ENCODE measurements around the gene WDR35. TPM values are rescaled to one million over a fixed set of nuclear protein-coding genes. Genes with fewer than 3 reads are reported as not detected.
A peak's percentile ranks its signal among the peaks of the same experiment; 100 is the strongest.

The WDR35 gene
- total and polyA plus RNA-seq, 2 donors from 2014 or later: 6.0 to 21.2 TPM

DNA sequence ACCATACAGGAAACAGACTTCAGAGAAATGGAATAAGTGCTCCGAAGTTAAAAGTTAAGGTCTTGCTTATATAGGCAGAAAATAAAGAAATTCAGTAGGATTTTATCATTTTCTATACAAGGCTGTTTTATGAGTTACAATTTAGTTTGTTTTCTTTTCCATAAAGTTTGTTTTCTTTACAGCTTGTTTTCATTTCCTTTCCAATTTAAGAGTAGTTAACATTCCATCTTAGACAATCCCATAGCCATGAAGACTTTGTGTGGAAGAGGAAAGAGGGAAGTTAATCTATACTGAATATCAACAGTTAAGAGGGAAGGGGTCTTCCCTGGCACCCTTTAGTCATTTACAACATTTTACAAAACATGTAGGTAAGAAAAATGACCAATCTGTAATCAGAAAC, 114.6 kb downstream of the WDR35 start:
- no peak overlapping the region for H3K27ac ChIP-seq (ENCODE audit: low read depth in 2 of 2, low read length in 2 of 2)
- H3K9me3 ChIP-seq (ENCODE audit: control insufficient read depth in 2 of 3, insufficient read depth in 1 of 3, low read length in 3 of 3): no peaks in the 10 kb centered on the region
- H3K36me3 ChIP-seq (ENCODE audit: control insufficient read depth in 2 of 3, insufficient read depth in 3 of 3, low read length in 3 of 3): no peaks in the 10 kb centered on the region
- H3K9ac ChIP-seq (ENCODE audit: low read length in 3 of 3): no peak overlapping the region
- H3K4me3 ChIP-seq (ENCODE audit: low read length in 3 of 3): no peak overlapping the region
- FAIRE-seq: no peak
- TF ChIP-seq, protein P1, sequence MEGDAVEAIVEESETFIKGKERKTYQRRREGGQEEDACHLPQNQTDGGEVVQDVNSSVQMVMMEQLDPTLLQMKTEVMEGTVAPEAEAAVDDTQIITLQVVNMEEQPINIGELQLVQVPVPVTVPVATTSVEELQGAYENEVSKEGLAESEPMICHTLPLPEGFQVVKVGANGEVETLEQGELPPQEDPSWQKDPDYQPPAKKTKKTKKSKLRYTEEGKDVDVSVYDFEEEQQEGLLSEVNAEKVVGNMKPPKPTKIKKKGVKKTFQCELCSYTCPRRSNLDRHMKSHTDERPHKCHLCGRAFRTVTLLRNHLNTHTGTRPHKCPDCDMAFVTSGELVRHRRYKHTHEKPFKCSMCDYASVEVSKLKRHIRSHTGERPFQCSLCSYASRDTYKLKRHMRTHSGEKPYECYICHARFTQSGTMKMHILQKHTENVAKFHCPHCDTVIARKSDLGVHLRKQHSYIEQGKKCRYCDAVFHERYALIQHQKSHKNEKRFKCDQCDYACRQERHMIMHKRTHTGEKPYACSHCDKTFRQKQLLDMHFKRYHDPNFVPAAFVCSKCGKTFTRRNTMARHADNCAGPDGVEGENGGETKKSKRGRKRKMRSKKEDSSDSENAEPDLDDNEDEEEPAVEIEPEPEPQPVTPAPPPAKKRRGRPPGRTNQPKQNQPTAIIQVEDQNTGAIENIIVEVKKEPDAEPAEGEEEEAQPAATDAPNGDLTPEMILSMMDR (IDR thresholded peaks at IDR 0.05; ENCODE audit: borderline replicate concordance, extremely low read depth, insufficient read depth): no peak
- peak in 1 of 5 donors; percentile 42 for DNase-seq
- H3K4me1 ChIP-seq (ENCODE audit: control insufficient read depth in 2 of 3, insufficient read depth in 2 of 3, low read depth in 1 of 3, low read length in 3 of 3): no peaks in the 10 kb centered on the region
- H3K27me3 ChIP-seq (ENCODE audit: control insufficient read depth, insufficient read depth, low read length): no peaks in the 10 kb centered on the region
- intact Hi-C loops (cut with DNase I): no loop called here

DNA sequence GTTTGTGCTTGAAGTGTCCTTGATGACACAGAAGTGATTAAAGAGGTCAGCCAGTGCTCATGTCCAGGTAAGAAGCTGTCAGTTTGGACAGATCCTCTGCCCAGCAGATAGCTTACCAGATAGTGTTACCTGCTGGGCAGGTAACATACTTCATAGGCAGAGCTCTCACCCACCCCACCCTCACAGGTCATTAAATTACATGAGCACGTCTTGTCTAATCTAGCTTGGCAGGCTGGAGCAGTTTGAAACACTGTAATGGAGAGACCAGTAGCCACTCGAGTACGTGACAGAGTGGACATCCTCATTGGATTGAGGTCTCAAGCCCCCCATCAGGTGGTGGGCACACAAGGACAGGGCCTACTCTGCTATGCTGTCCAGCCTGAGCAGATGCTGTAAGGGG, 115.2 kb downstream of the WDR35 start:
- TF ChIP-seq, protein P1 (IDR thresholded peaks at IDR 0.05; ENCODE audit: borderline replicate concordance, extremely low read depth, insufficient read depth): no peak
- H3K36me3 ChIP-seq (ENCODE audit: control insufficient read depth in 2 of 3, insufficient read depth in 3 of 3, low read length in 3 of 3): no peaks in the 10 kb centered on the region
- H3K4me1 ChIP-seq (ENCODE audit: control insufficient read depth in 2 of 3, insufficient read depth in 2 of 3, low read depth in 1 of 3, low read length in 3 of 3): no peaks in the 10 kb centered on the region
- H3K27ac ChIP-seq (ENCODE audit: low read depth in 2 of 2, low read length in 2 of 2): no peak overlapping the region
- FAIRE-seq (no peak), DNase-seq (peak in 1 of 5 donors; percentile 12)
- intact Hi-C loops (cut with DNase I): no loop called here
- H3K27me3 ChIP-seq (ENCODE audit: control insufficient read depth, insufficient read depth, low read length): no peaks in the 10 kb centered on the region
- H3K9ac ChIP-seq (ENCODE audit: low read length in 3 of 3): no peak overlapping the region
- H3K4me3 ChIP-seq (ENCODE audit: low read length in 3 of 3): no peak overlapping the region
- H3K9me3 ChIP-seq (ENCODE audit: control insufficient read depth in 2 of 3, insufficient read depth in 1 of 3, low read length in 3 of 3): no peaks in the 10 kb centered on the region

DNA sequence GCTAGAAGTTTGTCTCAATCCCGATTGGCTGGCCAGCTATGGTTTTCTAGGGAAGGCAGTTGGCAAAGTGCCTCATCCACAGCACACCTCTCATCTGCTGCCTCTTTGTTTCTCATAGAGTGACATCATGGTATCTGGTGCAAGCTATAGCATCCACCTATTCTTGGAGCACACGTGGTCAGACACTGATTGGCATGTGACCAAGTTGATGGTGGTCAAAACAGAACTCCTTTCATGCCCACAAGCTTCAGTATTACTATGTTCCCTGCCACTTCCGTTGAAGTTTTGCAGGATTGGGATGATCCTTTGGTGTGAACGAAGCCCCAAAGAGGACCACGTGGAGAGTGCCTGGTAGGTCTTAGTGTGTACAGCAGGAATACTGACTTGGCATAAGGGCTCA, 116.9 kb downstream of the WDR35 start:
- Histone ChIP-seq H3K36me3 (ENCODE audit: control insufficient read depth in 2 of 3, insufficient read depth in 3 of 3, low read length in 3 of 3) (no peaks in the 10 kb centered on the region), H3K27ac (ENCODE audit: low read depth in 2 of 2, low read length in 2 of 2) (no peak overlapping the region), H3K9ac (ENCODE audit: low read length in 3 of 3) (no peak overlapping the region), H3K4me1 (ENCODE audit: control insufficient read depth in 2 of 3, insufficient read depth in 2 of 3, low read depth in 1 of 3, low read length in 3 of 3) (no peaks in the 10 kb centered on the region), H3K4me3 (ENCODE audit: low read length in 3 of 3) (no peak overlapping the region), H3K9me3 (ENCODE audit: control insufficient read depth in 2 of 3, insufficient read depth in 1 of 3, low read length in 3 of 3) (no peaks in the 10 kb centered on the region), H3K27me3 (ENCODE audit: control insufficient read depth, insufficient read depth, low read length) (no peaks in the 10 kb centered on the region)
- FAIRE-seq: no peak
- intact Hi-C loops (cut with DNase I): no loop called here
- TF ChIP-seq, protein P1 (IDR thresholded peaks at IDR 0.05; ENCODE audit: borderline replicate concordance, extremely low read depth, insufficient read depth): no peak
- no peak for DNase-seq

DNA sequence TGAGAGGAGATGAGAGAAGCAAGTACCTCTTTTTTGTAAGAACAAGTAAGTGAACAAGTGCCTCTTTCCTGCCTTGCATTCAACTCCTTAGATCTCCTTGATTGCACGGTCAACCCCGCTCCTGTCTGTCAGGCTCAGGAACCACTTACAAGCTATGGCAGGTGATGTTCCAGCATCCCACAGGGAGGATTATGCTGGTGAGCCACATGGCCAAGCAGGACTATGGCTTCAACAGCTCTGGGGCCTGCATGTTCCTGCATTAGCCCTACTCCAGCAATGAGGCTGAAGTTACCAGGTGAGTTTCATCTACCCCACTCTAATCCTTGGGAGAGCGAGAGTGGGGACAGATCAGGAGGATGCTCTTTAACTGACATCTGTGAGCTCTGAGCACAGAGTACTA, 117.6 kb downstream of the WDR35 start:
- no peak for FAIRE-seq
- intact Hi-C loops (cut with DNase I): no loop called here
- H3K27me3 ChIP-seq (ENCODE audit: control insufficient read depth, insufficient read depth, low read length): no peaks in the 10 kb centered on the region

More for the DNA sequence above, 117.6 kb downstream of the WDR35 start:
- TF ChIP-seq, protein P1 (IDR thresholded peaks at IDR 0.05; ENCODE audit: borderline replicate concordance, extremely low read depth, insufficient read depth): no peak
- no peak for DNase-seq
- H3K9me3 ChIP-seq (ENCODE audit: control insufficient read depth in 2 of 3, insufficient read depth in 1 of 3, low read length in 3 of 3): no peaks in the 10 kb centered on the region
- H3K4me3 ChIP-seq (ENCODE audit: low read length in 3 of 3): no peak overlapping the region
- H3K9ac ChIP-seq (ENCODE audit: low read length in 3 of 3): no peak overlapping the region
- H3K27ac ChIP-seq (ENCODE audit: low read depth in 2 of 2, low read length in 2 of 2): no peak overlapping the region
- no peaks in the 10 kb centered on the region for H3K36me3 ChIP-seq (ENCODE audit: control insufficient read depth in 2 of 3, insufficient read depth in 3 of 3, low read length in 3 of 3)
- H3K4me1 ChIP-seq (ENCODE audit: control insufficient read depth in 2 of 3, insufficient read depth in 2 of 3, low read depth in 1 of 3, low read length in 3 of 3): no peaks in the 10 kb centered on the region
